HepG2 (cell line): Measurements from ENCODE around the gene HLA-DQA1. TPM values are rescaled to one million over a fixed set of nuclear protein-coding genes. Genes with fewer than 3 reads are reported as not detected.

Source experiments
- ATAC-seq: fragments of 200-7000 bp; cut with Tn5 transposase; 3 replicates; pipeline ENCODE4 v1.9.1; 2020; ENCODE audit warnings: mild to moderate bottlenecking, moderate library complexity
- BruUV-seq: library from RNA; stranded (reverse); fragments of 400-500 nt; replicated peaks from 2 replicates; lab custom pipeline; 2021; lab: Mats Ljungman, UMichigan
- CTCF ChIA-PET: fragments of 300-600 bp; formaldehyde crosslinking; extraction: SDS; loops from one replicate; lab custom pipeline; 2021; ENCODE audit warnings: low total read pairs, inconsistent platforms, low intra/inter-chr PET ratio; lab: Yijun Ruan, JAX
- POLR2A ChIA-PET: fragments of 350-600 bp; sonication (Branson Sonifier 250); formaldehyde crosslinking; loops from one replicate; lab custom pipeline; 2020; ENCODE audit warnings: antibody characterized with exemption, inconsistent platforms; lab: Yijun Ruan, JAX
- DNase-seq: peaks from one replicate; pipeline ENCODE4 v3.0.0-alpha.2; 2015; ENCODE audit warnings: low spot score
- FAIRE-seq: peaks from 3 replicates; lab custom pipeline; 2011; peaks lifted over from hg19 to GRCh38; lab: Jason Lieb, UNC
- H2AFZ ChIP-seq: one replicate; pipeline ENCODE4 v1.6.1; 2011; ENCODE audit warnings: low read length, inconsistent platforms
- H3K27ac ChIP-seq: fragments of 300-600 bp; 3 replicates; pipeline ENCODE4 v1.8.0; 2011; ENCODE audit warnings: mixed run types, mild to moderate bottlenecking, mixed read lengths, low read length, inconsistent platforms; ENCODE audit not compliant: insufficient read depth; ENCODE audit errors: extremely low read length
- H3K27me3 ChIP-seq, 2 experiments: fragments of 200-600 bp in 1 of 2; 2 replicates in 1 of 2; 3 replicates in 1 of 2; pipeline versions ENCODE4 v1.6.0 to v1.8.0; 2011; ENCODE audit warnings: low read length in 2 of 2, mild to moderate bottlenecking in 2 of 2, moderate library complexity in 2 of 2, inconsistent platforms in 1 of 2; ENCODE audit not compliant: insufficient read depth in 2 of 2, control insufficient read depth in 1 of 2
- H3K36me3 ChIP-seq, 2 experiments: fragments of 200-600 bp in 1 of 2; replicated peaks in 1 of 2; 2 replicates in 1 of 2; 3 replicates in 1 of 2; pipeline versions ENCODE4 v1.5.1 to v1.8.0; 2011; ENCODE audit warnings: low read length in 2 of 2, inconsistent platforms in 1 of 2; ENCODE audit not compliant: insufficient read depth in 2 of 2, control insufficient read depth in 1 of 2
- H3K4me1 ChIP-seq: 2 replicates; pipeline ENCODE4 v1.5.1; 2012; ENCODE audit warnings: low read length, inconsistent platforms; ENCODE audit not compliant: insufficient read depth
- H3K4me2 ChIP-seq: 2 replicates; pipeline ENCODE4 v1.6.0; 2011; ENCODE audit warnings: low read depth, low read length, inconsistent platforms
- H3K4me3 ChIP-seq, 3 experiments: fragments of 200-600 bp in 1 of 3; sonication (generic), shearing (Covaris generic) in 1 of 3; replicated peaks in 1 of 3; 2 replicates each; pipeline ENCODE4 v1.5.1; 2011 to 2016; ENCODE audit warnings: low read length in 3 of 3, inconsistent platforms in 2 of 3, low read depth in 2 of 3, mild to moderate bottlenecking in 2 of 3, control low read depth in 1 of 3, mixed read lengths in 1 of 3; ENCODE audit not compliant: insufficient read depth in 1 of 3
- H3K79me2 ChIP-seq: one replicate; pipeline ENCODE4 v1.6.1; 2011; ENCODE audit warnings: low read length, inconsistent platforms; ENCODE audit not compliant: insufficient read depth
- H3K9ac ChIP-seq: 2 replicates; pipeline ENCODE4 v1.6.0; 2011; ENCODE audit warnings: mild to moderate bottlenecking, low read depth, low read length, inconsistent platforms; ENCODE audit not compliant: insufficient read depth
- H3K9me3 ChIP-seq: 2 replicates; pipeline ENCODE4 v1.5.1; 2012; ENCODE audit warnings: mild to moderate bottlenecking, low read length
- H4K20me1 ChIP-seq: 2 replicates; pipeline ENCODE4 v1.6.0; 2011; ENCODE audit warnings: inconsistent platforms, mild to moderate bottlenecking, low read length, moderate library complexity; ENCODE audit not compliant: insufficient read depth
- ARNT ChIP-seq: fragments of 450-650 bp; IDR thresholded peaks from 2 replicates; pipeline ENCODE4 v1.6.1; 2017
- ATF7 ChIP-seq, 2 experiments: fragments of 450-650 bp in 1 of 2; sonication (generic) in 1 of 2; formaldehyde crosslinking in 1 of 2; IDR thresholded peaks; 2 replicates each; pipeline versions ENCODE4 v1.4.0 to v1.6.1; 2016 to 2020; ENCODE audit warnings: antibody characterized with exemption in 1 of 2, mild to moderate bottlenecking in 1 of 2, missing genetic modification reagents in 1 of 2
- BATF2 ChIP-seq: sonication (generic); formaldehyde crosslinking; IDR thresholded peaks from 2 replicates; pipeline ENCODE4 v1.8.0; 2022; ENCODE audit warnings: mild to moderate bottlenecking, missing genetic modification reagents, moderate library complexity
- MLLT10 ChIP-seq: sonication (generic); formaldehyde crosslinking; IDR thresholded peaks from 2 replicates; pipeline ENCODE4 v1.4.0; 2020; ENCODE audit warnings: missing genetic modification reagents
- ONECUT2 ChIP-seq: sonication (generic); formaldehyde crosslinking; IDR thresholded peaks from 2 replicates; pipeline ENCODE4 v1.4.0; 2020; ENCODE audit warnings: missing genetic modification reagents
- PHF20 ChIP-seq: sonication (generic); formaldehyde crosslinking; IDR thresholded peaks from 2 replicates; pipeline ENCODE4 v1.5.0; 2020; ENCODE audit warnings: mild to moderate bottlenecking, missing genetic modification reagents
- PRDM10 ChIP-seq: sonication (generic); formaldehyde crosslinking; IDR thresholded peaks from 2 replicates; pipeline ENCODE4 v1.4.0; 2020; ENCODE audit warnings: low read depth, missing genetic modification reagents
- TBP ChIP-seq: sonication (generic); formaldehyde crosslinking; IDR thresholded peaks from 2 replicates; pipeline ENCODE4 v1.5.0; 2020; ENCODE audit warnings: missing genetic modification reagents
- TFAP4 ChIP-seq: sonication (generic); IDR thresholded peaks from 2 replicates; pipeline ENCODE4 v1.6.1; 2016; ENCODE audit warnings: low read depth, borderline replicate concordance
- ZC3H13 ChIP-seq: sonication (generic); formaldehyde crosslinking; IDR thresholded peaks from 2 replicates; pipeline ENCODE4 v1.8.1; 2023; ENCODE audit warnings: mild to moderate bottlenecking, missing genetic modification reagents, moderate library complexity
- ZNF17 ChIP-seq: sonication (generic); formaldehyde crosslinking; IDR thresholded peaks from 2 replicates; pipeline ENCODE4 v1.5.0; 2020; ENCODE audit warnings: mild to moderate bottlenecking, missing genetic modification reagents
- ZNF350 ChIP-seq: sonication (generic); formaldehyde crosslinking; IDR thresholded peaks from 2 replicates; pipeline ENCODE4 v1.4.0; 2020; ENCODE audit warnings: mild to moderate bottlenecking, low read depth, missing genetic modification reagents, borderline replicate concordance
- ZNF710 ChIP-seq: sonication (generic); formaldehyde crosslinking; IDR thresholded peaks from 2 replicates; pipeline ENCODE4 v1.5.0; 2020; ENCODE audit warnings: mild to moderate bottlenecking, missing genetic modification reagents, borderline replicate concordance
- ZNF839 ChIP-seq: sonication (generic); formaldehyde crosslinking; IDR thresholded peaks from 2 replicates; pipeline ENCODE4 v1.4.0; 2020; ENCODE audit warnings: missing genetic modification reagents, mild to moderate bottlenecking, borderline replicate concordance
- whole genome bisulfite sequencing: methylation state at CpG from one replicate; pipeline ENCODE4 v1.1.6; 2017; ENCODE audit warnings: low lambda C conversion rate; 5-methylcytosine and 5-hydroxymethylcytosine counted together
- in situ Hi-C: cut with HindIII; loops from 2 replicates; pipeline ENCODE4 v1.10.0; 2017; ENCODE audit warnings: low pct_unique_long_range_greater_than_20kb; ENCODE audit not compliant: extremely low pct_ligation_motif_present
- intact Hi-C: fragments of 100-400 bp; cut with micrococcal nuclease; formaldehyde crosslinking; loops from one replicate; pipeline ENCODE4 v1.10.0; 2022; ENCODE audit not compliant: unreplicated experiment
- polyA plus RNA-seq, 8 experiments: library from polyadenylated mRNA; depleted of rRNA in 3 of 8; stranded (reverse) in 7 of 8; unstranded in 1 of 8; fragments of >200 nt; fragmentation: Illumina TruSeq in 4 of 8; extraction: Trizol in 4 of 8; gene quantifications; 2 replicates each; pipeline versions ENCODE4 v1.2.1 to v1.2.3, GENCODE V29; 2011 to 2016; ENCODE audit warnings: low read depth in 4 of 8, missing spikeins in 1 of 8, mixed read lengths in 1 of 8; ENCODE audit not compliant: insufficient read depth in 1 of 8
- total RNA-seq, 5 experiments: library from RNA; depleted of rRNA; stranded (reverse); fragments of >200 nt; fragmentation: Illumina TruSeq; extraction: Trizol; gene quantifications; 2 replicates each; pipeline ENCODE4 v1.2.3, GENCODE V29; 2016; ENCODE audit warnings: low read depth in 1 of 5

HLA-DQA1 gene
- total and polyA plus RNA-seq, 2 of the 13 experiments (the other 11 are each of a cell fraction or from before 2014, with no cell fraction given) = not detected

DNA sequence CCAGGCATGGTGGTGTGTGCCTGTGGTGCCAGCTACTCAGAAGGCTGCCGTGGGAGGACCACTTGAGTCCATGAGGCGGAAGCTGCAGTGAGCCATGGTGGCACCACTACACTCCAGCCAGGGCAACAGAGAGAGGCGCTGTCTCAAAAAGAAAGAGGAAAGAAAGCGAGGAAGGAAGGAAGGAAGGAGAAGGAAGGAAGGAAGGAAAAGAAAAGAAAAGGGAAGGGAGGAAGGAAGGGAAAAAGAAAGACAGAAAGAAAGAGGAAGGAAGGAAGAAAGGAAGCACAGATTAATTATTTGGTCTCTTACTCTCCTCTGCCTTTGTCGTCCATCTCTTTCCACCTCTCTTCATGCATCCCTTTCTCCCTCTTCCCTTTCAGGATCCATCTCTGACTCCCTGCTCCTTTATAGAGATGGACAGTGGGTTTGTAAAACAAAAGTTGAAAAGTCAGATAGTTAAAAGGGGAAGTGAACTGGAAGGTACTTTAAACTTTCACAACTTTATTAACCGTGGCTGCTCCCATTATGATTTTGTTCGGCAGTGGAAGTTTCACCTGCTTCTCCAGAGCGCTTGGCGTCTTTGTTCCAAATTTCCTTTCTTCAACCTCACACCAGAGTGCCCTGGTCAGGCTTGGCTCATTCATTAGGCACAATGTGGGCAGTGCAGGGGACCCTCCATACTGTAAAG is 1.5 kb downstream of the HLA-DQA1 start:
- no peaks in the 10 kb centered on the region for H3K9me3 ChIP-seq
- ATAC-seq (no peak), FAIRE-seq (no peak), DNase-seq (no peak)
- no peaks in the 10 kb centered on the region for H4K20me1 ChIP-seq
- no peak overlapping the region for H3K27ac ChIP-seq
- H3K27me3 ChIP-seq = peaks cover 2 to 9% of the 10 kb centered on the region in 2 experiments; a peak in 3 of 5 replicates
- TF ChIP-seq TBP (CRISPR knock-in tag) (no peak), ARNT (no peak), TFAP4 (no peak), ZNF17 (CRISPR knock-in tag) (no peak), ZNF350 (CRISPR knock-in tag) (no peak), PRDM10 (CRISPR knock-in tag) (no peak), ZNF839 (CRISPR knock-in tag) (no peak), PHF20 (no peak), MLLT10 (CRISPR knock-in tag) (no peak), ZC3H13 (CRISPR knock-in tag) (no peak), ZNF710 (CRISPR knock-in tag) (no peak), BATF2 (no peak), ATF7 (IDR thresholded peaks at IDR 0.05) (no peak), ATF7 (CRISPR knock-in tag; IDR thresholded peaks at IDR 0.05) (no peak), ONECUT2 (CRISPR knock-in tag) (no peak)
- intact Hi-C loops (no loop called here), in situ Hi-C loops (no loop called here)
- no peak overlapping the region for H3K9ac ChIP-seq
- H3K79me2 ChIP-seq = no peaks in the 10 kb centered on the region
- no TSS peak for BruUV-seq
- 6% methylated on average over 9 of the region's 9 CpGs for WGBS
- H3K4me1 ChIP-seq = no peaks in the 10 kb centered on the region
- H3K36me3 ChIP-seq = no peaks in the 10 kb centered on the region
- POLR2A ChIA-PET = no interaction called here
- CTCF ChIA-PET = no interaction called here
- no peak overlapping the region for H3K4me2 ChIP-seq
- H3K4me3 ChIP-seq = no peak overlapping the region
- H2AFZ ChIP-seq = no peak overlapping the region
